ENCODE data around the gene AADACL4.

The AADACL4 gene

GRCh38 chr1:12677565-12677964 lies 33.7 kb downstream of the AADACL4 start:
- no peak overlapping the region for H3K4me3 ChIP-seq (ENCODE audit: low read depth, low read length)
- no peak for DNase-seq (ENCODE audit: low read depth)
- TF ChIP-seq, protein P1, sequence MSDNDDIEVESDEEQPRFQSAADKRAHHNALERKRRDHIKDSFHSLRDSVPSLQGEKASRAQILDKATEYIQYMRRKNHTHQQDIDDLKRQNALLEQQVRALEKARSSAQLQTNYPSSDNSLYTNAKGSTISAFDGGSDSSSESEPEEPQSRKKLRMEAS (IDR thresholded peaks at IDR 0.05; ENCODE audit: low read depth, low read length) = no peak
- no peak for TF ChIP-seq CTCF (IDR thresholded peaks at IDR 0.05; ENCODE audit: low read depth, low read length)
- no peak for TF ChIP-seq MYC (IDR thresholded peaks at IDR 0.05; ENCODE audit: low read depth, low read length)

- no peak for DNase-seq (ENCODE audit: low read depth)
- TF ChIP-seq POLR2A (IDR thresholded peaks at IDR 0.05; ENCODE audit: extremely low read depth, insufficient read length) = no peak
- H3K4me3 ChIP-seq (ENCODE audit: low read depth, low read length) = no peak overlapping the region
Measured at GRCh38 chr1:12678350-12678749, 34.5 kb downstream of the AADACL4 start.

DNA sequence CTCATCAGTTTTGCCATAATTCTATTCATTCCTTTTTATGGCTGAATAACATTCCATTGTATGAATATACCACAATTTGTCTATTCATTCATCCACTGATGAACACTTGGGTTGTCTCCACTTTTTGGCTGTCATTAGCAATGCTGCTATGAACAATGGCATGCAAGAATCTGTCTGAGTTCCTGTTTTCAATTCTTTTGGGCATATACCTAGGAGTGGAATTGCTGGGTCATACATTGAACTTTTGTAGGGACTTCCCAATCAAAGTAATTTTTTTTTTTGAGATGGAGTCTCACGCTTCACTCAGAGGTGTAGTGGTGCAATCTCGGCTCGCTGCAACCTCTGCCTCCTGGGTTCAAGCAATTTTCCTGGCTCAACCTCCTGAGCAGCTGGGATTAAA lies 34.9 kb downstream of the AADACL4 start:
- H3K4me3 ChIP-seq (ENCODE audit: low read depth, low read length) = no peak overlapping the region
- no peak for DNase-seq (ENCODE audit: low read depth)
- TF ChIP-seq MYC (IDR thresholded peaks at IDR 0.05; ENCODE audit: low read depth, low read length) (no peak), CTCF (IDR thresholded peaks at IDR 0.05; ENCODE audit: low read depth, low read length) (no peak), POLR2A (IDR thresholded peaks at IDR 0.05; ENCODE audit: extremely low read depth, insufficient read length) (no peak)
- TF ChIP-seq, protein P1 (IDR thresholded peaks at IDR 0.05; ENCODE audit: low read depth, low read length) = no peak

DNA sequence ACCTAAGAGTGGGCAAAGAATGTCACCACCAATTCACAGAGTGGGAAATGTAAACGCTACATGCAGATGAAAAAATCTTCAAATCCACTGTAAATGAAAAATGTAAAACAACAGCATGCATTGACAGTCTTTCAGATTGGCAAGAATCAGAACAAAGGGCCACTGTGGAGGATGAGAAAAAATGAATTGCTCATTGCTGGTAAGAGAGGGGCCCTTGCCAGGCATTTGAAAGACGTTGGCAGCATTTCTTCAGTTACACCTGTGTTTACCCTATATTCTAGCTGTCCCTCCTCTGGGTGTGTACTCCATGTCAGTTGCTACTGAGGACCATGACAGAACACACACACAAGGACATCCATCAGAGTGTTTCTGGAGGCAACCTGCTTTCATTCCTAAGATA lies 46.3 kb downstream of the AADACL4 start:
- DNase-seq (ENCODE audit: low read depth) = no peak
- no peak for TF ChIP-seq MYC (IDR thresholded peaks at IDR 0.05; ENCODE audit: low read depth, low read length)
- TF ChIP-seq, protein P1 (IDR thresholded peaks at IDR 0.05; ENCODE audit: low read depth, low read length) = no peak
- no peak overlapping the region for H3K4me3 ChIP-seq (ENCODE audit: low read depth, low read length)

DNA sequence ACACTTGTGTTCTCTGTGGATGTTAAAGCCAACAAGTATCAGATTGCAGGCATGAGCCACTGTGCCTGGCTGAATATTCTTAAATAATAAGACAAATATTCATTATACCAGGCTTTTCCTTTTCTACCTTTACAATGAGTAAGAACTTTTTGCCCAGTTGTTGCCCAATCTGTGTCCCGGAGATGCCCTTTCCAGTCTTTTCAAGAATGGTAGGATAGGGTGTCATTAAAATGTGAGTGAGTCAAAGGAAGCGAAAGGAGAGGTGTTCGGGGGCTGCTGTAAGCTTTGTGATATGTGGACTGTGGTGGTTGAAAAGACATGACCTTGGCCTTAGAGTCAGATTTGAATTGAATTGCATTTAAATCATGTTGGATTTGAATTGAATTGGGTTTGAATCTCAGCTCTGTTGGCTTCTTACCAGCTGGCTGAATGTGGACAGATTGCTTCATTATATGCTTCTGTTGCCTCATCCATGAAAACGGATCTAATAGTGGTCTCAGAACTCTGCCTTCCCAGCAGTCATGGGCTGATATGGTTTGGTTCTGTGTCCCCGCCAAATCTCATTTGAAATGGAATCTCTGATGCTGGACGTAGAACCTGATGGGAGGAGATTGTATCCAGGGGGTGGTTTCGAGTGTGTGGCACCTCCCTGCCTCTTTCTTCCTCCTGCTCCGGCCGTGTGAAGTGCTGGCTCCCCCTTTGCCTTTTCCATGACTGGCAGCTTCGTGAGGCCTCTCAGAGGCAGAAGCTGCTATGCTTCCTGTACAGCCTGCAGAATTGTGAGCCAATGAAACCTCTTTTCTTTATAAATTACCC lies 49.3 kb downstream of the AADACL4 start:
- no peak for TF ChIP-seq MYC (IDR thresholded peaks at IDR 0.05; ENCODE audit: low read depth, low read length)
- TF ChIP-seq POLR2A (IDR thresholded peaks at IDR 0.05; ENCODE audit: extremely low read depth, insufficient read length) = no peak
- no peak for TF ChIP-seq CTCF (IDR thresholded peaks at IDR 0.05; ENCODE audit: low read depth, low read length)
- TF ChIP-seq, protein P1 (IDR thresholded peaks at IDR 0.05; ENCODE audit: low read depth, low read length) = no peak
- DNase-seq (ENCODE audit: low read depth) = peak; percentile 15
- H3K4me3 ChIP-seq (ENCODE audit: low read depth, low read length) = no peak overlapping the region

GRCh38 chr1:12696658-12697057 lies 52.8 kb downstream of the AADACL4 start:
- no peak for DNase-seq (ENCODE audit: low read depth)
- TF ChIP-seq MYC (IDR thresholded peaks at IDR 0.05; ENCODE audit: low read depth, low read length) (no peak), CTCF (IDR thresholded peaks at IDR 0.05; ENCODE audit: low read depth, low read length) (no peak), POLR2A (IDR thresholded peaks at IDR 0.05; ENCODE audit: extremely low read depth, insufficient read length) (no peak)
- TF ChIP-seq, protein P1 (IDR thresholded peaks at IDR 0.05; ENCODE audit: low read depth, low read length) = no peak
- H3K4me3 ChIP-seq (ENCODE audit: low read depth, low read length) = no peak overlapping the region
